ENCODE measurements around the gene TESPA1. TPM values are rescaled to one million over a fixed set of nuclear protein-coding genes. Genes with fewer than 3 reads are reported as not detected.
"Not testable (repeated sequence)": the region's sequence is repeated elsewhere in the genome, so short reads cannot be mapped to it uniquely, and the experiment has no call there.

Gene TESPA1
- polyA plus RNA-seq, 1 donor from 2014 or later, result not detected

GRCh38 chr12:54988402-54989054 is 4.0 kb upstream of the TESPA1 start:
- Histone ChIP-seq H3K4me2 (ENCODE audit: low read length) (no peak overlapping the region), H3K36me3 (ENCODE audit: insufficient read depth, low read length) (no peaks in the 10 kb centered on the region), H2AFZ (ENCODE audit: low read depth, low read length) (no peak overlapping the region), H3F3A (ENCODE audit: insufficient read depth, low read length, poor library complexity, severe bottlenecking) (no peaks in the 10 kb centered on the region), H3K27me3 (ENCODE audit: insufficient read depth, low read depth, low read length) (no peaks in the 10 kb centered on the region), H3K9me3 (ENCODE audit: low read length) (no peaks in the 10 kb centered on the region), H3K27ac (ENCODE audit: low read length) (no peak overlapping the region), H3K9me2 (ENCODE audit: insufficient read depth, low read length) (no peaks in the 10 kb centered on the region), H3K79me2 (replicated peaks; ENCODE audit: insufficient read depth, low read length) (no peaks in the 10 kb centered on the region), H3K9ac (ENCODE audit: low read length) (no peak overlapping the region), H4K20me1 (ENCODE audit: insufficient read depth) (no peaks in the 10 kb centered on the region), H3K4me3 (ENCODE audit: low read length) (no peak overlapping the region)
- TF ChIP-seq EZH2 (IDR thresholded peaks at IDR 0.05; ENCODE audit: borderline replicate concordance, insufficient read depth, low read length, poor library complexity, severe bottlenecking) (no peak), CTCF (IDR thresholded peaks at IDR 0.05; ENCODE audit: poor library complexity, severe bottlenecking) (no peak), MXI1 (conservative IDR thresholded peaks at IDR 0.05; ENCODE audit: poor library complexity, severe bottlenecking) (no peak), POLR2AphosphoS5 (IDR thresholded peaks at IDR 0.05) (no peak), EP300 (conservative IDR thresholded peaks at IDR 0.05; ENCODE audit: poor library complexity, severe bottlenecking) (no peak), RAD21 (conservative IDR thresholded peaks at IDR 0.05) (no peak), TAF1 (IDR thresholded peaks at IDR 0.05; ENCODE audit: low read depth) (no peak), SMC3 (conservative IDR thresholded peaks at IDR 0.05; ENCODE audit: poor library complexity) (no peak)
- TF ChIP-seq, protein P1, sequence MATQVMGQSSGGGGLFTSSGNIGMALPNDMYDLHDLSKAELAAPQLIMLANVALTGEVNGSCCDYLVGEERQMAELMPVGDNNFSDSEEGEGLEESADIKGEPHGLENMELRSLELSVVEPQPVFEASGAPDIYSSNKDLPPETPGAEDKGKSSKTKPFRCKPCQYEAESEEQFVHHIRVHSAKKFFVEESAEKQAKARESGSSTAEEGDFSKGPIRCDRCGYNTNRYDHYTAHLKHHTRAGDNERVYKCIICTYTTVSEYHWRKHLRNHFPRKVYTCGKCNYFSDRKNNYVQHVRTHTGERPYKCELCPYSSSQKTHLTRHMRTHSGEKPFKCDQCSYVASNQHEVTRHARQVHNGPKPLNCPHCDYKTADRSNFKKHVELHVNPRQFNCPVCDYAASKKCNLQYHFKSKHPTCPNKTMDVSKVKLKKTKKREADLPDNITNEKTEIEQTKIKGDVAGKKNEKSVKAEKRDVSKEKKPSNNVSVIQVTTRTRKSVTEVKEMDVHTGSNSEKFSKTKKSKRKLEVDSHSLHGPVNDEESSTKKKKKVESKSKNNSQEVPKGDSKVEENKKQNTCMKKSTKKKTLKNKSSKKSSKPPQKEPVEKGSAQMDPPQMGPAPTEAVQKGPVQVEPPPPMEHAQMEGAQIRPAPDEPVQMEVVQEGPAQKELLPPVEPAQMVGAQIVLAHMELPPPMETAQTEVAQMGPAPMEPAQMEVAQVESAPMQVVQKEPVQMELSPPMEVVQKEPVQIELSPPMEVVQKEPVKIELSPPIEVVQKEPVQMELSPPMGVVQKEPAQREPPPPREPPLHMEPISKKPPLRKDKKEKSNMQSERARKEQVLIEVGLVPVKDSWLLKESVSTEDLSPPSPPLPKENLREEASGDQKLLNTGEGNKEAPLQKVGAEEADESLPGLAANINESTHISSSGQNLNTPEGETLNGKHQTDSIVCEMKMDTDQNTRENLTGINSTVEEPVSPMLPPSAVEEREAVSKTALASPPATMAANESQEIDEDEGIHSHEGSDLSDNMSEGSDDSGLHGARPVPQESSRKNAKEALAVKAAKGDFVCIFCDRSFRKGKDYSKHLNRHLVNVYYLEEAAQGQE (IDR thresholded peaks at IDR 0.05; ENCODE audit: borderline replicate concordance), result no peak

- Histone ChIP-seq H3K9me3 (ENCODE audit: low read length) (no peaks in the 10 kb centered on the region), H4K20me1 (ENCODE audit: insufficient read depth) (no peaks in the 10 kb centered on the region), H3K9me2 (ENCODE audit: insufficient read depth, low read length) (no peaks in the 10 kb centered on the region), H3K79me2 (replicated peaks; ENCODE audit: insufficient read depth, low read length) (no peaks in the 10 kb centered on the region), H3K36me3 (ENCODE audit: insufficient read depth, low read length) (no peaks in the 10 kb centered on the region), H2AFZ (ENCODE audit: low read depth, low read length) (no peak overlapping the region), H3F3A (ENCODE audit: insufficient read depth, low read length, poor library complexity, severe bottlenecking) (no peaks in the 10 kb centered on the region), H3K9ac (ENCODE audit: low read length) (no peak overlapping the region), H3K27me3 (ENCODE audit: insufficient read depth, low read depth, low read length) (no peaks in the 10 kb centered on the region), H3K4me3 (ENCODE audit: low read length) (no peak overlapping the region), H3K27ac (ENCODE audit: low read length) (no peak overlapping the region), H3K4me2 (ENCODE audit: low read length) (no peak overlapping the region)
- TF ChIP-seq TAF1 (IDR thresholded peaks at IDR 0.05; ENCODE audit: low read depth) (no peak), RAD21 (conservative IDR thresholded peaks at IDR 0.05) (no peak), SMC3 (conservative IDR thresholded peaks at IDR 0.05; ENCODE audit: poor library complexity) (no peak), EP300 (conservative IDR thresholded peaks at IDR 0.05; ENCODE audit: poor library complexity, severe bottlenecking) (no peak)
- TF ChIP-seq, protein P1 (IDR thresholded peaks at IDR 0.05; ENCODE audit: borderline replicate concordance), result no peak
Measured at GRCh38 chr12:54987611-54988231, 3.2 kb upstream of the TESPA1 start.

DNA sequence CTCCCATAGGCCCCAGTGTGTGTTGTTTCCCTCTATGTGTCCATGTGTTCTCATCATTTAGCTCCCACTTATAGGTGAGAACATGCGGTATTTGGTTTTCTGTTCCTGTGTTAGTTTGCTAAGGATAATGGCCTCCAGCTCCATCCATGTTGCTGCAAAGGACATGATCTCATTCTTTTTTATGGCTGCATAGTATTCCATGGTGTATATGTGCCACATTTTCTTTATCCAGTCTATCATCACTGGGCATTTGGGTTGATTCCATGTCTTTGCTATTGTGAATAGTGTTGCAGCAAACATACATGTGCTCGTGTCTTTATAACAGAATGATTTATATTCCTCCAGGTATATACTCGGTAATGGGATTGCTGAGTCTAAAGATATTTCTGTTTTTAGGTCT is 2.2 kb upstream of the TESPA1 start:
- H3F3A ChIP-seq (ENCODE audit: insufficient read depth, low read length, poor library complexity, severe bottlenecking); H3K36me3 ChIP-seq (ENCODE audit: insufficient read depth, low read length); H3K4me2 ChIP-seq (ENCODE audit: low read length); H2AFZ ChIP-seq (ENCODE audit: low read depth, low read length); H3K27me3 ChIP-seq (ENCODE audit: insufficient read depth, low read depth, low read length); H3K4me3 ChIP-seq (ENCODE audit: low read length); H3K9me2 ChIP-seq (ENCODE audit: insufficient read depth, low read length); H3K9ac ChIP-seq (ENCODE audit: low read length); H4K20me1 ChIP-seq (ENCODE audit: insufficient read depth); H3K79me2 ChIP-seq (replicated peaks; ENCODE audit: insufficient read depth, low read length); H3K9me3 ChIP-seq (ENCODE audit: low read length); H3K27ac ChIP-seq (ENCODE audit: low read length): not testable (repeated sequence)

Data from neural cell (in vitro differentiated cells).